ENCODE results near the gene CCNYL1. TPM values are rescaled to one million over a fixed set of nuclear protein-coding genes. Genes with fewer than 3 reads are reported as not detected.
A peak's percentile ranks its signal among the peaks of the same experiment; 100 is the strongest.

CCNYL1 gene
- total RNA-seq, 2 donors from 2014 or later: 6.2 to 10.2 TPM

DNA sequence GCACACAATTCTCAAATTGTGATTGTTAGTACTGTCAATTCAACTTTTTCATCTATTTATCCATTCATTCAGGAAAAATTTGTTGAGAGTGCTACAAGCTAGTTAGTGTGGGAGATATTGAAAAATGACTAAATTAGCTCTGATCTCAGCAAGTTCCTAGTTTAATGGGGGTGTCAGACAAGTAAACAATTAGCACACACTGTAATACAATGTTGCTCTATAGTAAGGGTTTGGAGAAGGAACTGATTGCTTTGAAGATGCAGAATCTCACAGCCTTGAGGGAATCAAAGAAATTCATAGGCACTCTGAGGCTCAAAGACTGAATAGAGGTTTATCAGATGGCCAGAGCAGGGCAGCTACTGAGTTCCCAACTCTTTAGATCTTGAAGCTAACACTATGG, 6.8 kb upstream of the CCNYL1 start:
- Histone ChIP-seq H3K4me1 (no peaks in the 10 kb centered on the region), H3K4me3 (no peak overlapping the region), H3K27ac (no peak overlapping the region), H3K36me3 (no peaks in the 10 kb centered on the region), H3K9me3 (no peaks in the 10 kb centered on the region), H3K27me3 (no peaks in the 10 kb centered on the region)
- TF ChIP-seq, protein P1, sequence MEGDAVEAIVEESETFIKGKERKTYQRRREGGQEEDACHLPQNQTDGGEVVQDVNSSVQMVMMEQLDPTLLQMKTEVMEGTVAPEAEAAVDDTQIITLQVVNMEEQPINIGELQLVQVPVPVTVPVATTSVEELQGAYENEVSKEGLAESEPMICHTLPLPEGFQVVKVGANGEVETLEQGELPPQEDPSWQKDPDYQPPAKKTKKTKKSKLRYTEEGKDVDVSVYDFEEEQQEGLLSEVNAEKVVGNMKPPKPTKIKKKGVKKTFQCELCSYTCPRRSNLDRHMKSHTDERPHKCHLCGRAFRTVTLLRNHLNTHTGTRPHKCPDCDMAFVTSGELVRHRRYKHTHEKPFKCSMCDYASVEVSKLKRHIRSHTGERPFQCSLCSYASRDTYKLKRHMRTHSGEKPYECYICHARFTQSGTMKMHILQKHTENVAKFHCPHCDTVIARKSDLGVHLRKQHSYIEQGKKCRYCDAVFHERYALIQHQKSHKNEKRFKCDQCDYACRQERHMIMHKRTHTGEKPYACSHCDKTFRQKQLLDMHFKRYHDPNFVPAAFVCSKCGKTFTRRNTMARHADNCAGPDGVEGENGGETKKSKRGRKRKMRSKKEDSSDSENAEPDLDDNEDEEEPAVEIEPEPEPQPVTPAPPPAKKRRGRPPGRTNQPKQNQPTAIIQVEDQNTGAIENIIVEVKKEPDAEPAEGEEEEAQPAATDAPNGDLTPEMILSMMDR (IDR thresholded peaks at IDR 0.05): no peak
- no peak for DNase-seq (ENCODE audit: low spot score)

DNA sequence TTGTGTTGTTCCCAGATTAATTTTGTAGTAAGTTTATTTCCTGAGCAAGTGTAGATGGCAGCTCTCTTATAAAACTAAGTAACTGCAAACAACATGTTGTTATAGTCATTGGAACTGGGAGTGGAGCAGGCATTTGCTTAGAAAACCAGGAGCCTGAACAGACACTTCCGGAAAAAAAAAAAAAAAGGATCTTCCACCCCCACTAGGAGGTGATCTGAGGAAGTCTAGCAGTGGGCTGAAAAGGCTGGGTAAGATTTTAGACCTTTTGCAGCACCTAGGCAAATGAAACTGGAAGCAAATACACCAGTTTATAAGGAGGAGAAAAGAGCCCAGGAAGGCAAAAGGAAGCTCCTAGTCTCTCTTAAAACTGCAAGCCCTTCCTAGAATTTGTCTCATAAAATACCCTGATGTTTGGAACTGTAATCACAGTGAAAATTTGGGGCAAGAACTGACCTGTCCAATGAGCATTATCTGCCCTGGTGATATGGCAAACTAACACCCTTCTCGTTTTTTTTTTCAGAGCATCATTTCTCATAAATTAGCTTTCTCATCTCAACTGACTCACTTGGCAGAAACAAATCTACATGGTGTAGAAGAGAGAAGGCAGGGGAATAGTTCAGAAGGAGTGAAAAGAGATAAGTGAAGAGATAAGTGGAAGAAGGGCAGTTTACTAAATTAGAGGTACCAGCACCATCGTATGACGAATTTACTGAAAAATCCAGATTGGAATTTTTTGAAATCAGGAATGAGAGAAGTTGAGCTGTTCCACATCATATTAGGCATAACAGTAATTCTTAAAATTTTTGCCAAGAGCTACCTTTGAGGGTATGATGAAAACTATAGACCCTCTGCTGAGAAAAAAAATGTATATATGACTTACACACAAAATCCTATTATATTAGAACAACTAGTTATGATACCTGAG, 4.2 kb upstream of the CCNYL1 start:
- Histone ChIP-seq H3K4me1 (peaks cover 0 to 7% of the 10 kb centered on the region in 2 donors), H3K27me3 (no peaks in the 10 kb centered on the region), H3K36me3 (no peaks in the 10 kb centered on the region), H3K27ac (no peak overlapping the region), H3K9me3 (no peaks in the 10 kb centered on the region), H3K4me3 (no peak overlapping the region)
- no peak for DNase-seq (ENCODE audit: low spot score)
- TF ChIP-seq, protein P1 (IDR thresholded peaks at IDR 0.05): no peak

DNA sequence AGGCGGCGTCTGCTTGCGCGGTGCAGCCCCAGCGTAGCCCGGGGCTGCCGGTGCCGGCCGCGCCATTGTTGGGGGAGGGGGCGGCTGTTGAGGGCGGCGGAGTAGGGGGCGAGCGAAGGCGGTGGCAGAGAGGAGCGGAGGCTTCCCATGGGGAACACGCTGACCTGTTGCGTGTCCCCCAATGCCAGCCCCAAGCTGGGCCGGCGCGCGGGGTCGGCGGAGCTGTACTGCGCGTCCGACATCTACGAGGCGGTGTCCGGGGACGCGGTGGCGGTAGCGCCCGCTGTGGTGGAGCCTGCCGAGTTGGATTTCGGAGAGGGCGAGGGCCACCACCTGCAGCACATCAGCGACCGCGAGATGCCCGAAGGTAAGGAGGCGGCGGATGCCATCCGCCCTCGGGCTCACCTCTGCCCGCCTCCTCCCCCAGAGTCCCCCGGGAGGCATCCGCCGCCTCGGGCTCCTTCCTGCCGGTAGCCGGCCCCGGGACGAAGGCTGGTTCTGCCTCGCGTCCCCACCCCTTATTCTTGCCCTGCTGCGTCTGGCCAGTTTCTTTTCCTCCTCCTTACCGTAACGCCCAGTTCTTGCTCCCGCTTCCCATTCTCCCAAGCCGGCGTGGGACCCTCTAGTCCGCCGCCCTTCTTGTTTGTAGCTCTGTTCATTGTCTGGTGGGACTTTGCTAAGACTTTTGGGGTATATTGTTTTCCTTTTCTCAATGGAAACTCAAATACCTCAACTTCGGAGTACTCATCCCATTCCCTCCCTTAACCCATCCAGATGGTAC, 500 bp downstream of the CCNYL1 start:
- peak; percentile 66 for DNase-seq (ENCODE audit: low spot score)
- peaks cover 0 to 19% of the 10 kb centered on the region in 2 donors for H3K4me1 ChIP-seq
- no peaks in the 10 kb centered on the region for H3K9me3 ChIP-seq
- no peaks in the 10 kb centered on the region for H3K36me3 ChIP-seq
- H3K4me3 ChIP-seq: peak overlapping the region; percentile 83 to 97
- no peaks in the 10 kb centered on the region for H3K27me3 ChIP-seq
- H3K27ac ChIP-seq: peak overlapping the region; percentile 84 to 91
- TF ChIP-seq, protein P1 (IDR thresholded peaks at IDR 0.05): no peak

DNA sequence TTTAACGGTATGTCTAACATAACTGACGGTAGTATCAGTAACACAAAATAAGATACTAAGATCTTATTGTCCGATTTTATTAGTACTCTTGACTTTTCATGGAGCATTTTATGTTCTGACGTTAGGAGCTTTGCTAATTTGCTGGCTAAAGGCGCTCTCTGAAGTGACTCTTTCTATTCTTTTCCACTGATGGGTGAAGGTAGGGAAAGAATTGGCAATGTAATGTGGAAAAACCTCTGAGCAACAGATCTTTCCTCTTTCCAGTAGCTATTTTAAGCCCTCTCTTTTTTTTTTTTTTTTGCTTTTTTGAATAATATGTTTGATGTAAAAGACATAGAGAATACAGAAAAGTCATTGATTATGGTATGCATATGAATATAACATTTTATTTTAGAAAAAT, 4.6 kb downstream of the CCNYL1 start:
- H3K27ac ChIP-seq: no peak overlapping the region
- H3K9me3 ChIP-seq: no peaks in the 10 kb centered on the region
- no peaks in the 10 kb centered on the region for H3K36me3 ChIP-seq
- H3K27me3 ChIP-seq: no peaks in the 10 kb centered on the region
- H3K4me1 ChIP-seq: peaks cover 0 to 14% of the 10 kb centered on the region in 2 donors
- no peak for DNase-seq (ENCODE audit: low spot score)
- H3K4me3 ChIP-seq: no peak overlapping the region
- TF ChIP-seq, protein P1 (IDR thresholded peaks at IDR 0.05): no peak

DNA sequence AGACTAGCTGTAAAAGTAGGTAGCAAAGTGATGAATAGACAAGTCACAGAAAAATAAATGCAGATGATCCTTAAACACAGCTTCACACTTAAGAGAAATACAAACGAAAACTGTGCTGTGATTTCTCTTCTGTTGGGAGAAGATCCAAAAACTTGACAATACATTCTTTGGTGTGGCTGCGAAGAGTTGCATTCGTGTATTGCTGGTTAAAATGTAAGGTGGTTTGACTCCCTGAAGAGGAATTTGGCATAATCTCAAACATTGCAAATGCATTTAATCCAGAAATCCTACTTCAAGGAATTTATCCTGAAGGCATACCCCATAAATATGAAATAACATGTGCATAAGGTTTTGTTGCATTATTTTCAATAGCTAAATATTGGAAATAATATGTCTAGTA, 7.1 kb downstream of the CCNYL1 start:
- H3K4me3 ChIP-seq: no peak overlapping the region
- H3K27me3 ChIP-seq: no peaks in the 10 kb centered on the region
- TF ChIP-seq, protein P1 (IDR thresholded peaks at IDR 0.05): no peak
- no peaks in the 10 kb centered on the region for H3K36me3 ChIP-seq
- no peaks in the 10 kb centered on the region for H3K4me1 ChIP-seq
- no peak for DNase-seq (ENCODE audit: low spot score)
- no peaks in the 10 kb centered on the region for H3K9me3 ChIP-seq
- H3K27ac ChIP-seq: no peak overlapping the region

All from right atrium auricular region (tissue), 2 donors.